HG03520 (cell line): ENCODE measurements around the gene SKAP1.
"Not testable (repeated sequence)": the region's sequence is repeated elsewhere in the genome, so short reads cannot be mapped to it uniquely, and the experiment has no call there.

Experiments used
- ATAC-seq: cut with Tn5 transposase; IDR thresholded peaks from one replicate; pipeline ENCODE4 v1.9.1; 2021; ENCODE audit warnings: mild to moderate bottlenecking, moderate library complexity; ENCODE audit not compliant: unreplicated experiment

The SKAP1 gene

DNA sequence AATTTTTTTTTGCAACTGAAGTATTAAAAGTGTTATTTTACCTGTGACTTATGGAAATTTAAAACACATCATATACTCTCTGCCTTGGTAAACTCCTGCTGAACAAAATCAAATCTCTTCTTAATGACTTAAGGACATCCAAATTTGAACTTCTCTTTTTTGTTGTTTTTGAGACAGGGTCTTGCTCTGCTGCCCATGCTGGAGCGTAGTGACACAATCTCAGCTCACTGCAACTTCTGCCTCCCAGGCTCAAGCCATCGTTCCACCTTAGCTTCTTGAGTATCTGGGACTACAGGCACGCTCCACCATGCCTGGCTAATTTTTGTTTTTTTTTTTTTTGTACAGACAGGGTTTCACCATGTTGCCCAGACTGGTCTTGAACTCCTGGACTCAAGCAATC lies 56.1 kb downstream of the SKAP1 start:
- no peak for ATAC-seq

GRCh38 chr17:48373130-48373830 lies 56.7 kb downstream of the SKAP1 start:
- ATAC-seq: no peak

- ATAC-seq: not testable (repeated sequence)
Observed at GRCh38 chr17:48368967-48369366, 61.0 kb downstream of the SKAP1 start.

DNA sequence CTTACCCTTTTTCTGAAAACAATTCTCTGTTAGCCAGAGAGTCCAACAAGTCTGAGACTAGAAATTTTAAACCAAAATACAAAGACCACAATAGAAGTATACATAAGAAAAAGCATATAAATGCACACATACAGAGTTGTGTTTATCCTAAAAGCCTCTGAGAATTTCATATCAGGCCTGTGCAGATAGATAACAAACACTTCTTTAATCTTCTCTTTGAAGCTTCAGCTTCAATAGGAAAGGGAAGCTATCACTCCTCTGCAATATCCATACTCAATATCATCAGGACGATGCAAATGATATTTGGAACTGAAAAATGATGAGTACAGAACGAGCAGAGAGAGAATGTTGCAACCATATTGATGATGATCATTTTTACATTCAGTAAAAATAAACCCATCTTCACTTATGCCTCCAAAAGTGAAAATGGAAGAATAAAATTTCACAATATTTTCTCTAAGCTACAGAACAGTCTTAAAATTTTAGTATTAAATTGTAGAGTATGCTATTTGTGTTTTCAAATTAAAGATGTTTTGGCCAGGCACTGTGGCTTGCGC lies 61.6 kb downstream of the SKAP1 start:
- no peak for ATAC-seq

DNA sequence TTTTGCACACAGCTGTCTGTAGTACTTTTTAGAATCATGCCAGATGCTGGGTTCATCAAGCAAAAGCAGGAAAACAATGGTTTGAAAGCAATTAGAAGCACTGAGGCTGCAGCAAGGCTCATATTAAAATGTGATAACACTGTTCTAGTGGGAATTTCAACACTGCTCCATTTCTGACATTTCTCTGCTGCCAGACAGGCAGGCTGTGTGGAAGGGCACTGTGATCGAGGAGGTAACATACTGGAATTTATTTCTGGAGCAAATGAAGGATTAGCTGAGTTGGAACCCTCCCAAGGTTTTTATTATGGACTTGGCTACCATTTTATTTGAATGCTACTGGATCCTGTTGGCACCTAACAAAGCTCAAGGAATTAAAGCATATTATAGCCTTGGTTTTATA lies 66.9 kb downstream of the SKAP1 start:
- no peak for ATAC-seq

- not testable (repeated sequence) for ATAC-seq
Observed at GRCh38 chr17:48360861-48361633, 69.0 kb downstream of the SKAP1 start.

DNA sequence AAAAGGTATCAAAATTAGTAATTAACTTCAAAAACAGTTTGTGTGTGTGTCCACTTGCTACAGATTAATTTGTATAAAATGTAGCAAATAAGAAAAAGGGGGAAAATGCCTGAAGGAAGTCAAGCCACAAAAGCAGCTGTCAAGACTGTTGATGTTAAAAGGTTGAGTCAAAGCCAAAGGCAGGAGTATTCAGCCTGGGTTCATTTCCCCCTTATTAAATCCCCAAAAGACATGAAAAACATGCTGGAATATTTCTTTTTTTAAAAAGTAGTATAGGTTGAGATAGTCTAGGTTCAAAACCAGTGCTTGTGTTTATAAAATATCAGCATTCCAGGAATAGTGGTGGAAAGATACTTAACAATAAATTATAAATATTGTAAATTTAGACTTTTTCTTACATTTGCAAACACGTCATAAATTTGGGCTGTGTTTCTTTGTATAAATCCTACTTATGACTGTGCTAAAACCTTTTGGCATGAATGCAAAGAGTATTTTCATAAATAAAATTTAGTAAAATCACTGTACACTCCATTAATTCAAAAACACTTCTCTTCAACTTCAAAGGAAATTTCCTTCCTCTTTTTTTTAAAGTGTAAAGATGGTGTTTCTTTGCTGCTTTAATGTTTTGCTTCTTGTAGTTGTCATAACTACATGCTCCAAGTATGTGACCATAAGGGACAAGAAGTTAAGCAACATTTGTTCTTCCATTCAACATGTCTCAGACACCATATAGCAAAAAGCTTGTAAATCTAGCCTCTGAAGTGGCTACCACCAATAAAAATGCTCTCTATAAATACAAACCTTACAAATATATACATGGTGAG lies 72.0 kb downstream of the SKAP1 start:
- no peak for ATAC-seq

GRCh38 chr17:48356866-48357265 lies 73.1 kb downstream of the SKAP1 start:
- ATAC-seq: no peak

- no peak for ATAC-seq
Observed at GRCh38 chr17:48352630-48353029, 77.4 kb downstream of the SKAP1 start.

DNA sequence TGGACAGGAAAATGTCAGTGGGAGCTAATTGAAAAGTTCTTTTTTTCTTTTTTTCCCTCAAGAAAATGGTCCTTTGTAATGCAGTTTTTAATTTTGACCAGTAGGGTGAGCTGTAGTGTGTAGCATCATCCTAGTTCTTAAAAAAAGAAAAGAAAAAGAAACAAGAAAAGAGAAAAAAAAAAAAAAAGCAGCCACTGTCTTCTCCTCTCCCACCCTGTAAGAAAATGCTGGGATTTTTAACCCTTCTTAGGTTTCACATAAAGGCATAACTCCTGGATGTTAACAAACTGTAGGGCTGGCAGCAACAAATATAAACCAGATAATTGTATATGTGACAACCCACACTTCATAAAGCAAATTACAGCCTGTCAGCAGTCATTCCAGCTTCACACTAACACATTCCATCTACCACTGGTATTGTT lies 78.1 kb downstream of the SKAP1 start:
- ATAC-seq: no peak

DNA sequence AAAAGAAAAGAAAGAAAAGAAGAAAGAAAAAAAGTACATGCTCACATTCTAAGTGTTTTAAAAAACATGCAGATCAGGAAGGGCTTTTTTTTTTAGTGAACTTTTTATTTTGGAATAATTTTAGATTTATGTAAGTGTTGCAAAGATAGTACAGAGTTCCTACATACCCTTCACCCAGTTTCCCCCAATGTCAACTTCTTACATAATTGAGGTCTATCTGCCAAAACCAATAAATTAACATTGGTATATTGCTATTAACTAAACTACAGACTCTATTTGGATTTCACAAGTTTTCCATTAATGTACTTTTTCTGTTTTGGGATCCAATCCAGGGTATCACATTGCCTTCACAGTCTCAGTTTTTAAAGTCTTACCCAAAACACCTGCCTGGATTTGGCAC lies 81.7 kb downstream of the SKAP1 start:
- no peak for ATAC-seq

- ATAC-seq: no peak
Observed at GRCh38 chr17:48347177-48347576, 82.8 kb downstream of the SKAP1 start.

DNA sequence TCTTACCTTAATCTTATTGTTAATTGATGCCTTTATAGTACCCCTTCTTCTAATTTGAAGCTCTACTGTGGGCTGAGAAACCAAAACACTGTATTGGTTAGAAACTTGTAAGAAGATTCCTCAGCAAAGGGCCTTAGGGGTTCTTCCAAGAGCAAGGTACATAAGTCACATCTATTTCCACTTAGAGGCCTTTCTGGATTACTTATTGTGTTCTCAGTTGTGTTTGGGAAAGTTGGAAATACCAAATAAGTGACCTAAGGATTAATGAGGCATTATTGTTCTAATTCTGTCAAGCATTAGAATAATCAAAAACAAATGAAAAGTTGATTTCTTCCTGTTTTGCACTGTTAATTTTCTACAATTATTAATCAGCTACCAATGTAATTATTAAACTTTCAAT lies 85.8 kb downstream of the SKAP1 start:
- ATAC-seq: no peak

DNA sequence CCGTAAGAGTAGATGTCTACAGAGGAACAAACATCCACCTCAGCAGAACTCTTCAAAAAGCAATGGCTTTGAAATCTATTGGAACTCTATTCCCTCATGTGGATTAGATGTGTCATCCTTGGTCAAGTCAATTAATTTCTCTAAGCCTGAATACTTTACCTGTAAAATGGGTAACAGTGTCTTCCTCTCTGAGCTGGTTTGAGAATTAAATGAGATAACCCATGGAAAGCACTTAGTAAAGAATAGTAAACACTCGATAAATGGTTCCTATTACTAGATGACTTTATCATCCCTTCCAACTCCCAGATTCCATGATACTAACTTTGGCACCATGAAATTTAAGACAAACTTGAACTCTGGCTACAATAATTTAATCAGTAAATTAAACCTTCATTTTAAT lies 89.1 kb downstream of the SKAP1 start:
- no peak for ATAC-seq

DNA sequence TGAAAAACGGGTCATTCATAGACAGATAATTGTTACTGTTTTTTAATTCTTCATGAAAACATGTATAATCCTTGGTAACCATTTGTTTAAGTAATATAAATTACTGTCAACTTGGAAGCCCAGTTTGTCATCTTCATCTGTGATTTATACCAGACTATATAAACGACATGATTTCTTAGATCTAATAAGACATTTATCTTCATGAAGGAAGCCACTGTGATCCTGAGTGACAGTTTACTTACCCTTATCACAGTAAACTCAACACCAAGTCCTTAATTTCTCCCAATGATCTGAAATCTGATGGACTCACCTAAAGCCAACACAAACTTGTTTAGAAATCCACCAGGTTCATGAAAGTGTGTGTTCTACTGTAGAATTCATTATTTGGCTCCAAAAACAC lies 91.3 kb downstream of the SKAP1 start:
- ATAC-seq: no peak

- ATAC-seq: not testable (repeated sequence)
Observed at GRCh38 chr17:48337903-48338302, 92.1 kb downstream of the SKAP1 start.

DNA sequence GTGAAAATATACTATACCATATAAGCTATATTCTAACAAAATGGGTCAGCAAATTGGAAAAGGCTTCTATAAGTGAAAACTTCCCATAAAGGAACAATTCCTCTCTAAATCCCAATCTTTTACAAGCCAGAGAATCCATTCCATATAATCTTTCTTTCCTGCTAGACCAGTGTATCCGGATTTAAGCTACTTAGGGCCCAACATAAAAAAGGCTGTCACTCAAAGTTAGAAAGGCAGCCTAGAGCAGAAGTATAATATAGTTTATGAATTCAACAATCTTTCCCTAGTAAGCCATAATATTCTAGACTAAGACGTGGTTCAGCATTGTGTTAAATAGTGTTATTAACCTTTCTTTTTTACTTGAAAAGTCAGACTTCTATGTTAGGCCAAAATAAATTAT lies 93.0 kb downstream of the SKAP1 start:
- ATAC-seq: no peak

DNA sequence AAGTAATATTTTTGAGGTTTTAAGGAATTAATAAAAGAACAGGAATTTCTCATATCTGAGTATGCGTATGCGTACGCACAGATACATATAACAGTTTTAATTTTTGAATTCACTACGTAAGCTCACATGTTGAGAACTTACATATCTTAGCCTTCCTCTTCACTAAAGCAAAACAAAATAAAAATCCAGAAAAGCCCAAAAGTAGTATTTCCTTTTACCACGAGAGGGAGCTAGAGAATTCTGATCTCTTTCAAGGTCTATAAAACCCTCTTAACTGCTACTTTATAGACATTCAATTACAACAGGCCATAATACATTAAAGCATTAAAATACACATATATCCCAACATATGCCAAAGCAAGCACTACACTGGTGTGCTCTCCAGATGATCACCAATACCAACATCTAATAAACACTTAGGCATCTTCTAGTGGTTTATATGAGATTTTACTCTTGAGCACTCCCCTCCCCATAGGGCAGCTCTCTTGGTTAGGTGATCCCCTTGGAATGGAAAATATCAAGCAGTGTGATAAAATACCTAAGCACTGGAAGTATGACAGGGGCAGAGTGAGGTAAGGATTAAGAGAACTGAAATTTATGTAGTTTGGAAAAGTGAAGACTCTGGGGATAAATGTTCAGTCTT lies 94.0 kb downstream of the SKAP1 start:
- ATAC-seq: no peak

DNA sequence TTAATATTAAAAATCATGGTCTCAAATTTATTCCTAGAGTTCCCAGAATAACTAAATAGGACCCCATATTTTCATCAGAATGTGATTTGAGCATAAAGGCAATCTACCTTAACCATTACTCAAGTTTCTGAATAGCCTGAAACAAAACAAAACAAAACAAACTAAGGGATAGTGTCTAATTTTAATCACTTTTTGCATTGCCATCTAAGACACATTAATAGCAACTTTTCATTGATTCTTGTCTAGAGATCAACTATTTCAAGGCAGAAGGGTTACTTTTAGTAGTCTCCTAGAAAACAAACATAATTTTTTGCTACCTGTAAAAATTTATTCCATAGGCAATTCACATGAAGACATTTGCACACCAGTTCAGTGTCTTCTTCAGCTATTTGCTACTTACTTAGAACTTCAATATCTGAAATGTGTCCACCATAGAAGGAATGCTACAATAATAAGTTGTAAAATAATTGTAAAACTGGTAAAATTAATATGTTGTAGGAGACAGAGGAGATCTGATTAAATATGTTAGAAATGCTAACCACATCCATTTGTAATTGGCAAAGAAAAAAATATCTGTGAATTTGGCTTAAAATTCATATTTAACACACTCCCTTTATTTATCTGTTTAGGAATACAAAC lies 94.7 kb downstream of the SKAP1 start:
- ATAC-seq: no peak

DNA sequence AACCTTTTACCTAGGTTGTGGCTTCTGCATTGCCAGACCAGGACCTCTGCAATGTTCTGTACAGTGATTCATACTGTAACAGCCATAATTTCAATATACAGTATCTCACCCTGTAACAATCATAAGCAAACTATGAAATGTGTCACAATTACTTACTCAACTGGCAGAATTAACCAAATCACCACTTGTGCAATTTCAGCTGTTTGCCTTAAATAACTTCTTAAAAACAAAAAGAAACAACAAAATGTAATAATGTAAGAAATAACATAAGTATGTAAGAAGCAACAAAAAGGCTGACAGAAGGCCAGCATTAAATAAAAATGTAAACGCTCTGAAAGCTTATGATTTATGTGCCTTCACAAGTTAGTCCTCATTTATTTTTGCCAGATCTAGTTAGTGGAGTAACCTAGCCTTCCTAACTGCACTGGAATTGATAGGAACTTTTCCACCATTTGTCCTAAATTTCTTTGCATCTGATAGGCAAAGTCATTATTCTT lies 96.9 kb downstream of the SKAP1 start:
- ATAC-seq: no peak
